ENCODE results near the gene PDIA2.
"Not testable (repeated sequence)": the region's sequence is repeated elsewhere in the genome, so short reads cannot be mapped to it uniquely, and the experiment has no call there.

The PDIA2 gene, protein sequence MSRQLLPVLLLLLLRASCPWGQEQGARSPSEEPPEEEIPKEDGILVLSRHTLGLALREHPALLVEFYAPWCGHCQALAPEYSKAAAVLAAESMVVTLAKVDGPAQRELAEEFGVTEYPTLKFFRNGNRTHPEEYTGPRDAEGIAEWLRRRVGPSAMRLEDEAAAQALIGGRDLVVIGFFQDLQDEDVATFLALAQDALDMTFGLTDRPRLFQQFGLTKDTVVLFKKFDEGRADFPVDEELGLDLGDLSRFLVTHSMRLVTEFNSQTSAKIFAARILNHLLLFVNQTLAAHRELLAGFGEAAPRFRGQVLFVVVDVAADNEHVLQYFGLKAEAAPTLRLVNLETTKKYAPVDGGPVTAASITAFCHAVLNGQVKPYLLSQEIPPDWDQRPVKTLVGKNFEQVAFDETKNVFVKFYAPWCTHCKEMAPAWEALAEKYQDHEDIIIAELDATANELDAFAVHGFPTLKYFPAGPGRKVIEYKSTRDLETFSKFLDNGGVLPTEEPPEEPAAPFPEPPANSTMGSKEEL

DNA sequence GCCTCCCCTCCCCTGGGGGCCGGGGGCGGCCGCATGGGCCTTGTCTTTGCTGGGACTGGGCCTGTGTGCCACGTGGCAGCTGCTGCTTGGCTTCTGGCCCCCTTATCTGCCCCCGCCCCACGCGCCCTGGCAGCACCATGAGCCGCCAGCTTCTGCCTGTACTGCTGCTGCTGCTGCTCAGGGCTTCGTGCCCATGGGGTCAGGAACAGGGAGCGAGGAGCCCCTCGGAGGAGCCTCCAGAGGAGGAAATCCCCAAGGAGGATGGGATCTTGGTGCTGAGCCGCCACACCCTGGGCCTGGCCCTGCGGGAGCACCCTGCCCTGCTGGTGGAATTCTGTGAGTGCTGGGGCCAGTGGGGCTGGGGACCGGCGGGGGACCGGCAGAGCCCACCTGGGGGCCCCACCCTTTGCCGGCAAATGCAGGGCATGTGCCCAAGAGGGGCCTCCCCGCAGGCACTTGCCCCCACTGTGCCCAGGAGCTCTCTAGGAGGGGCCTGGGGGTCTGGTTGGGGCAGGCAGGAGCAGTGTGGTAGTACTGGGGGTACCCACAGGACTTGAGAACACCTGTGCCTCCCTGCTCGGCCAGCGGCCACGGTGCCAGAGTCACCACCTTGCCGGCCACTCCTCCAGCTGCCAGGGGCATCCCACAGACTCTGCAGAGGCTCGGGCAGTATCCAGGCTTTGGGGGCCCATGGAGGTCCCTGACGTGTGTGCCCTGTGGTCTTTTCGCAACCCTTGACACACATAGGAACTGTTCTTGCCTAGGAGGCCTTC lies at the start of gene PDIA2:
Gene PDIA2 (plus strand): TSS at position 132 of the 773 bp plus-strand sequence. CDS start 6 bp downstream, at position 138.
- in situ Hi-C loops (cut with HindIII; ENCODE audit: low sequenced_read_pairs): no loop called here

DNA sequence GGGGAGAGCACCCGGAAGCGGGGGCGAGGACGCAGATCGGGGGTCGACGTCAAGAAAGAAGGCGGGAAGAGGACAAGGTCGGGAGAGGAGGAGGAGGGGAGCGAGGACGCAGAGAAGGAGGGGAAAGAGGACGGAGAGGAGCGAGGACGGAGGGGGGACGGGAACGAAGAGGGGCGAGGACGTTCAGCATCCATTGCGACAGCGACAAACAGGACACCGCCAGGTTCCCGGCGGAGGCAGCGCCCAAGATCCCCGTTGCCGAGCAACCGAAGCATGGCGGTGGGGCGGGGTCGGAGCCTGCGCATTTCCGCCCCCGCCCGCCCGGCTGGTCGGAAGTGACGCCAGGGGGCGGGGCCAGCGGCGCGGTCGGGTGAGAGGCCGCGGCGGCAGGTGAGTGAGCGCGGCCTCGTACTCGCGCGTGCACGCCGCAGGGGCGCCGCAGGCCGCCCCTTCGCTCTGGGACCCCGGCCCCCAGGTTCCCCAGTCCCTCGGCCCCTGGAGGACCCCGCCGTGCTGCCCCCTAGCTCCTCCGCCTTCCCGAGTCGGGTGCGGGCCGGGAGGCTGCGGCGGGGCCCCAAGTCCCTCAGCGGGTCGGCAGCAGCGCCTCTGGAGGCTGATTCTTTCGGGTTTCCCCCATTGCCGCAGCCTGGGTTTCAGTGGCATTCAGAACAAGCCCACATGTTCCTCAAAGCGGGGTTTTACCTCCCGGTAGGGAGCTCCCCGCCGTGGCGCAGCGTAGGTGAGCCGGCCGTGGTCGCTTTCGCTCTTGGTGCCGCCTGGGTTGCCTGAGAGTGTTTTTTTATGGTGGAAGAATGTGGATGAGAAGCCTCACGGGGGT lies 48.3 kb upstream of the PDIA2 start, which contains the start of gene FAM234A:
Gene FAM234A (plus strand): TSS at position 354 of the 838 bp plus-strand sequence. CDS start 19,593 bp downstream, outside the sequence.
- in situ Hi-C loops (cut with HindIII; ENCODE audit: low sequenced_read_pairs): no loop called here

DNA sequence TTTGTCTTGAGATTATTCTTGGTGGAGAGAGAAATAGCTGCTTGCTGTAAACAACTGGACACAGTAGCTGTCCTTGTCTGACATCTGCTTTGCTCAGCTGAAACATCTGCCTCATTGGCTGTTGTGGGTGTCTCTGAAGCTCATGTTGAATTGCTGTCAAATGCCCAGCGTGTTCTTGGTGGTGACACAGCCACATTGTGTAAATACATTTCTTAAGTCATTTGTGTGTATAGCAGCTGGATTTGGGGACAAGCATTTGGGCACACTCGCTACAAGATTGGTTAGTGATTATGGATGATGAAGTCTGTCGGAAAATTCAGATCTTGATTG lies 43.1 kb upstream of the PDIA2 start:
- in situ Hi-C loops (cut with HindIII; ENCODE audit: low sequenced_read_pairs): no loop called here

DNA sequence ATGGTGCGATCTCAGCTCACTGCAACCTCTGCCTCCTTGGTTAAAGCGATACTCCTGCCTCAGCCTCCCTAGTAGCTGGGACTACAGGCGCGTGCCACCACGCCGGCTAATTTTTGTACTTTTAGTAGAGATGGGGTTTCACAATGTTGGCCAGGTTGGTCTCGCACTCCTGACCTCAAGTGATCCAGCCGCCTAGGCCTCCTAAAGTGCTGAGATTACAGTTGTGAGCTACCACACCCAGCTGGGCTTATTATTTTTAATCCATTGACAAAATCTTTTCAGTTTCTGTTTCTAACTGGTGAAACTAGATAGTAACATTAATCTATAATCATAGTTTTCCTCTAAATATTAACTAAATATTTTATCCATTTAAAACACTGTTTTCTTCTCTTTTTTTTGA lies 42.4 kb upstream of the PDIA2 start:
- in situ Hi-C loops (cut with HindIII; ENCODE audit: low sequenced_read_pairs): no loop called here

DNA sequence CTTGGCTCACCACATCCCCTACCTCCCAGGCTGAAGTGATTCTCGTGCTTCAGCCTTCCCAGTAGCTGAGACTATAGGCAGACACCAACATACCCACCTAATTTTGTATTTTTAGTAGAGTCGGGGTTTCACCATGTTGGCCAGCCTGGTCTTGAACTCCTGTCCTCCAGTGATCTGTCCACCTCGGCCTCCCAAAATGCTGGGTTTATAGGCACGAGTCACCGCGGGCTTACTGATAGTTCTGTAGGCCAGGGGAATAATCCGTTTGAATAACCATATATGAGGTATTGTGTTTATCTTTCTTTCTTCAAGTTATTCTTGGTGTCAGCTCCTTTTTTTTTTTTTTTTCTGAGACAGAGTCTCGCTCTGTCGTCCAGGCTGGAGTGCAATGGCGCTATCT lies 40.7 kb upstream of the PDIA2 start:
- in situ Hi-C loops (cut with HindIII; ENCODE audit: low sequenced_read_pairs): no loop called here

DNA sequence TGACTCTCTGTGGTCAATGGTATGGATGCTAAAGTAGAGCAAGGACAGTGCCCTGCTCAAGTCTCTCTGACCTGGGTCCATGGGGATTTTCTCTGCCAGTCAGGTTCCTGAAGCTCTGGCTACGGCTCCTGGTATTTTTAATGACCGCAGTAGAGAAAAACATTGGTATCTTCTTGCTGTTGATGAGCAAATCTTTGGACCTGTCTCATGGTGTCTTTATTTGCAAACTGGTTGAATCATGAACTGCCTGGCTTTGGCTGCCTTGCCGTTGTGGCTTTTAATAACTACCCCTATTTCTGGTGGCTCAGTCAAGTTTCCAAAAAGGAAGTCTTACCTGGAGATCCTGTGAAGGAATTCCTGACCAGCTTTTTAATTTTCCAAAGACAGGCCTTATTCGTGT lies 39.6 kb upstream of the PDIA2 start:
- in situ Hi-C loops (cut with HindIII; ENCODE audit: low sequenced_read_pairs): no loop called here

DNA sequence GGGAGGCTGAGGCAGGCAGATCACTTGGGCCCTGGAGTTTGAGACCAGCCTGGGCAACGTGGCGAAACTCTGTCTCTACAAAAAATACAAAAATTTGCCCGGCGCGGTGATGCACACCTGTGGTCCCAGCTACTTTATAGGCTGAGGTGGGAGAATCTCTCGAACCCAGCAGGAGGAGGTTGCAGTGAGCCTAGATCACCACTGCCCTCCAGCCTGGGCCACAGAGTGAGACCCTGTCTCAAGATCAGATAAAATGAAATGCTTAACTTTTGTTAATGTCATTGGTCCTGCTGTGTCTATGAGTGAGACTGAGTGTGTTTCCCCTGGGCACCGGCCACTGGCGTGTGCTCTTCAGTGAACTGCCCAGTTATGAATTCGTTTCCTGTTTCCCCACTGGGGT lies 37.9 kb upstream of the PDIA2 start:
- in situ Hi-C loops (cut with HindIII; ENCODE audit: low sequenced_read_pairs): no loop called here

DNA sequence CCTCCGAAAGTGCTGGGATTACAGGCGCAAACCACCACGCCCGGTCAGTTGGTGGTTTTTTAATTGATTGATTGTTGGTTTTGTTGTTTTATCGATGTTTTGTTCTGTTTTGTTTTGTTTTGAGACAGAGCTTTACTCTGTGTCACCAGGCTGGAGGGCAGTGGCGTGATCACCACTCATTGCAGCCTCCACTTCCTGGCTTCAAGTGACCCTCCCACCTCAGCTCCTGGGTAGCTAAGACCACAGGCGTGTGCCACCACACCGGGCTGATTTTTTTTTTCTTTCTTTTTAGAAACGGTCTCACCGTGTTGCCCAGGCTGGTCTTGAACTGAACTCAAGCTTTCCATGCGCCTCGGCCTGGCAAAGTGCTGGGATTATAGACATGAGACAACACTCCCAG lies 35.9 kb upstream of the PDIA2 start:
- in situ Hi-C loops (cut with HindIII; ENCODE audit: low sequenced_read_pairs): no loop called here

DNA sequence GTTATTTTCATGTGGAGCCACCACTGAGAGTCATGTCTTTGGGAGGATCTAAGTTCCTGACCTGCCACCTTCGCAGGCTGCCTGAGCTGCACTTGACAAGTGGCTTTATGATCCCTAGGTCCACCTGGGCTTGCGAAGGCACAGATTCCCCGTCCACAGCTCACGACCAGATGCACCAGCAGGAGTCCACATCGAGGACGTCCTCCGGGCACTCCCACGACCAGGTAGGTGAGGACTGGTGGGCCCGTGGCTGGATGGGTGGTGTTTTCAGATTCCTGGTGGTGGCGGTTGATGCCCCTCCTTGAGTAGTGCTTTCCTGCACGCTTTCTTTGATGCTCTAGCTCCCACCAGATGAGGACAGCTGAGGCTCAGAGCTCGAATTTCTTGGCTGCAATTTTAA lies 33.5 kb upstream of the PDIA2 start:
- in situ Hi-C loops (cut with HindIII; ENCODE audit: low sequenced_read_pairs): no loop called here

DNA sequence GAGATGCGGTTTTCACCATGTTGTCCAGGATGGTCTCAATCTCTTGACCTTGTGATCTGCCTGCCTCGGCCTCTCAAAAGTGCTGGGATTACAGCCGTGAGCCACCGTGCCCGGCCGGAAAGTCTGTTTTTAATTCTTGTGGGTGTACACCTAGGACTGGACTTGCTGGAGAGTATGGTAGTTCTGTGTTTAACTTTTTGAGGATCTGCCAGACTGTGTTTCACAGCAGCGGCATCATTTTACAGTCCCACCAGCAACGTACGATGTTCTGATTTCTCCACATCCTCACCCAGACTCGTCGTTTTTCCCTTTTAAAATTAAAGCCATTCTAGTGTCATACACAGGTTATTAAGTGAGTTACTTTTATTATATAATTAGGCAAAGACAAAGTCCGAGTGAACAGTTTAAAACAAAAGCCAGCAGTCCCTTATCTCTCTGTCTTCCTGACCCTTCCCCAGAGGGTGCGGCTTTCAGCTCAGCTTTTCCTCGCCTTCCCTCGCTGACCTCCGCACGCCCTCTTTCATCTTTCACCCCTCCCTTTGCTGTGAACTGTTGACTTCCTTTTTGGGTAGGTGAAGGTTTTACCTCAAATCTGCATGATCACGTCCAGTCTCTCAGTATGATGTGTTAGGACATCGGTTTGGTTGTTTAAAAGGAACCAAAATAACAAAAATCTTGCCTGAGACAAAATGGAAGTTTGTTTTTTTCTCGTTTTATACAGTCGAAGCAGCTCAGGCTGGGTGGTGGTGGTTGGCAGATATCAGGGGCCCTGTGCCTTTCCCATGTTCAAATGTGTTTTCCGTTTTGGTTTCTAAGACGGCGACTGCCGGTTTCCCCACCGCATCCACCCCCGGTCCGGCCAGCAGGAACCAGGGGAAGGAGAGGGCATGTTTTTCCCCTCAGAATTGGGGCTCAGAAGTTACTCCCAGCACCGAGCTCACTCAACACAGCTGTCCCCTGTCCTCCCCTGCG lies 30.3 kb upstream of the PDIA2 start:
- in situ Hi-C loops (cut with HindIII; ENCODE audit: low sequenced_read_pairs): no loop called here

DNA sequence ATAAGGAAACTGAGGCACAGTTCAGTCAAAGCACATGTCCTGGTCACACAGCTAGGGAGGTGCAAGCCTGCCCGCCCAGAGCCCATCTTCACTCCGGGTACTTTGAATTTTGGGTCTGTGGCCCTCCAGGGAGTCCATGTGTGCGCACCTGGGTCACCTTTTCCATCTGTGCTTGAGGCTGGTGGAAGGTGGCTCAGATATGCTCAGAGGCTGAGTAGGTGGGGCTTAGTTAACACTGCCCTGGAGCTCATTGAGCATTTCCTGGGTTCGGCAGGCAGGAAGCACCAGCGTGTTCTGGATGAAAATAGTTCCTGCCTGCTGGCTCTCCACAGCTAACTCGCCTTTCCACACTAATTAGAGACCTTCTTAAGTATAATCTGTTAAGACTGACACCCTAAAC lies 29.1 kb upstream of the PDIA2 start:
- in situ Hi-C loops (cut with HindIII; ENCODE audit: low sequenced_read_pairs): no loop called here

DNA sequence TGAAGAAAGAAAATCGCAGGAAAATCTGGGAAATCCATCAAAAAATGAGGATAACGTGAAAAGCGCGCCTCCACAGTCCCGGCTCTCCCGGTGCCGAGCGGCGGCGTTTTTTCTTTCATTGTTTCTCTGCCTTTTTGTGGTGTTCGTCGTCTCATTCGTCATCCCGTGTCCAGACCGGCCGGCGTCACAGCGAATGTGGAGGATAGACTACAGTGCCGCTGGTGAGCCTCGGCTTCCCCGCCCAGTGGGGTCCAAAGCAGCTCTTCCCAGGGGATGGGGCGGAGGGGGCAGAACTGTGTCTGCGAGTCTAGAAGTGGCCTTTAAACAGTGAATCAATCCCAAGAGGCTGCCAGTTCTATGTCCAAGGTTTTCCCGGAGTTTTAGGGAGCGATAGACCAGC lies 28.5 kb upstream of the PDIA2 start:
- in situ Hi-C loops (cut with HindIII; ENCODE audit: low sequenced_read_pairs): no loop called here

DNA sequence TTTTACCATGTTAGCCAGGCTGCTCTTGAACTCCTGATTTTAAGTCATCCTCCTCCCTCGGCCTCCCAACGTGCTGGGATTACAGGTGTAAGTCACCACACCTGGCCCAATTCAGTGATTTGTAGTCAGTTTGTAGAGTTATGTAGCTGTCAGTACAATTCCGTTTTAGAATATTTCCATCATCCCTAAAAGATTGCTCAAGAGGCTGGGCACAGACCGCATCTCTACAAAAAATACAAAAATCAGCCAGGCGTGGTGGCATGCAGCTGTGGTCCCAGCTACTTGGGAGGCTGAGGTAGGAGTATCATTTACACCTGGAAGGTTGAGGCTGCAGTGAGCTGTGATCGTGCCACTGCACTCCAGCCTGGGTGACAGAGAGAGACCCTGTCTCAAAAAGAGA lies 27.8 kb upstream of the PDIA2 start:
- in situ Hi-C loops (cut with HindIII; ENCODE audit: low sequenced_read_pairs): no loop called here

DNA sequence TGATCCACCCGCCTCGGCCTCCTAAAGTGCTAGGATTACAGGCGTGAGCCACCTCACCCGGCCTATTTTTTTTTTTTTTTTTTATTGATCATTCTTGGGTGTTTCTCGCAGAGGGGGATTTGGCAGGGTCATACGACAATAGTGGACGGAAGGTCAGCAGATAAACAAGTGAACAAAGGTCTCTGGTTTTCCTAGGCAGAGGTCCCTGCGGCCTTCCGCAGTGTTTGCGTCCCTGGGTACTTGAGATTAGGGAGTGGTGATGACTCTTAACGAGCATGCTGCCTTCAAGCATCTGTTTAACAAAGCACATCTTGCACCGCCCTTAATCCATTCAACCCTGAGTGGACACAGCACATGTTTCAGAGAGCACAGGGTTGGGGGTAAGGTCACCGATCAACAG lies 24.9 kb upstream of the PDIA2 start:
- in situ Hi-C loops (cut with HindIII; ENCODE audit: low sequenced_read_pairs): not testable (repeated sequence)

DNA sequence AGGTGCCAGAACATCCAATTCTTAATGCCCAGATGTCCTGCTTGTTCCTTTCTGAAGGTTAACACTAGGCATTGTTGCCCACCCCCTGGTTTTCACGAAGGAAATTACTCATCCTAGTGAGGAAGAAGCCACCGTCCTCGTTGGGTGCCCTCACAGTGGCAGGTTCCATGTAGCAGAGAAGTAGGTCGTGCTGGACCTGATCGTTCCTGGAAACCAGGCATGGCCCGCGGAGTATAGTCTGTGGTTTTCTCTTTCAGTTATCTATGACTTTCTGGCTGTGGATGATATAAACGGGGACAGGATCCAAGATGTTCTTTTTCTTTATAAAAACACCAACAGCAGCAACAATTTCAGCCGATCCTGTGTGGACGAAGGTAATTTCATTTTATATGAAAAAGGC lies 23.7 kb upstream of the PDIA2 start:
- in situ Hi-C loops (cut with HindIII; ENCODE audit: low sequenced_read_pairs): no loop called here

DNA sequence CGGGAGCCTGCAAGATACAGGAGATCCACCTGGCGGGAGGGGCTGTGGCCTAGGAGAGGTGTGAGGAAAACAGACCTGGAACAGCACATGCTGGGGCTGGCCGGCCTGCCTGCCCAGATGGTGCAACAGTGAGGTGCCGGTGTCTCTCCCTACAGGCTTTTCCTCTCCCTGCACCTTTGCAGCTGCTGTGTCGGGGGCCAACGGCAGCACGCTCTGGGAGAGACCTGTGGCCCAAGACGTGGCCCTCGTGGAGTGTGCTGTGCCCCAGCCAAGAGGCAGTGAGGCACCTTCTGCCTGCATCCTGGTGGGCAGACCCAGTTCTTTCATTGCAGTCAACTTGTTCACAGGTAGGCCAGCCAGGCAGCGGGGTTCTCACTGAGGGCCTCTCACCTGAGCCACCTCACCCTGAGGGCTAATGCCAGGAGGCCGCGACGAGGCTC lies 23.1 kb upstream of the PDIA2 start:
- in situ Hi-C loops (cut with HindIII; ENCODE audit: low sequenced_read_pairs): no loop called here

DNA sequence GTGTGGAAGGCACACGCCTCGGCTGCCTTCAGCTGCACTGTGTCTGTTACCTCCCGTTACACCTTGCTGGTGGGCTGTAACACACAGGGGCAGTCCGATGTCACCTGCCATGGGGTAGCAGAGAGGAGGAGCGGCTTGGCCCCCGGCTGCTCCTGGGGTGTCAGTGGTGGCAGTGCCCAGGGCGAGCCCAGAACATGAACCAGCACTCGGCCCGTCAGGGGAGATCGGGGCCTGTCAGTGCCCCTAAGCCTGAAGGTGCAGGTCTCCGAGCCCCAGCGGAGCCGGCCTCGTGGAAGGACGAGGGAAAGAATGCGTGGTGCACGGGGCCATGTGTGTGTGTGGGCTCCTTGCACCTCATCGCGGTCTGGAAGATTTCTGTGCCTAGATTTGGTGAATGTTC lies 22.6 kb upstream of the PDIA2 start:
- in situ Hi-C loops (cut with HindIII; ENCODE audit: low sequenced_read_pairs): no loop called here

DNA sequence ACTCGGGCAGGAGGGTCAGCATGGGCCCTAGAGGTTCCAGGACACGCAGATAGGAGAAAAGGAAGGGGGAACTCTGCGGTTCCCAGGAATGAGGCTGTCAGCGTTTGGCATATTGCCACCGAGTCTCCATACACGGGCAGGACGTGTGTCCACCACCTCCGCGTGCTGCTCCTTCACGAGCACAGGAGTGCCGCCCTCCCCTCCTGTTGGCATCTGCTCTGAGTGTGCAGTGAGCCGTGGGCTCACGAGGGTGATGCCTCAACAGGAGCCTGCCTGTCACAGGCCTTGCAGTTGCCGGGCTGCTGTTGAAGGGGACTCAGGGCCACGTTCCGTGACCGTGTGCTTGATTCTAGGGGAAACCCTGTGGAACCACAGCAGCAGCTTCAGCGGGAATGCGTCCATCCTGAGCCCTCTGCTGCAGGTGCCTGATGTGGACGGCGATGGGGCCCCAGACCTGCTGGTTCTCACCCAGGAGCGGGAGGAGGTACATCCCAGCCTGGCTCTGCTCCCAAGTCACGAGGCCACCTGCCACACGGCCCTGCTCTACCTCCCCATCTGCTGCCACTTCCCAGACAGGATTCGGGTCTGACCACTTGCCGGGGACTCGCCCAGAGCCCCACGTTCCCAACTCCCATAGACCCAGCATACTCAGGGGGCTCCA lies 21.8 kb upstream of the PDIA2 start:
- in situ Hi-C loops (cut with HindIII; ENCODE audit: low sequenced_read_pairs): no loop called here

DNA sequence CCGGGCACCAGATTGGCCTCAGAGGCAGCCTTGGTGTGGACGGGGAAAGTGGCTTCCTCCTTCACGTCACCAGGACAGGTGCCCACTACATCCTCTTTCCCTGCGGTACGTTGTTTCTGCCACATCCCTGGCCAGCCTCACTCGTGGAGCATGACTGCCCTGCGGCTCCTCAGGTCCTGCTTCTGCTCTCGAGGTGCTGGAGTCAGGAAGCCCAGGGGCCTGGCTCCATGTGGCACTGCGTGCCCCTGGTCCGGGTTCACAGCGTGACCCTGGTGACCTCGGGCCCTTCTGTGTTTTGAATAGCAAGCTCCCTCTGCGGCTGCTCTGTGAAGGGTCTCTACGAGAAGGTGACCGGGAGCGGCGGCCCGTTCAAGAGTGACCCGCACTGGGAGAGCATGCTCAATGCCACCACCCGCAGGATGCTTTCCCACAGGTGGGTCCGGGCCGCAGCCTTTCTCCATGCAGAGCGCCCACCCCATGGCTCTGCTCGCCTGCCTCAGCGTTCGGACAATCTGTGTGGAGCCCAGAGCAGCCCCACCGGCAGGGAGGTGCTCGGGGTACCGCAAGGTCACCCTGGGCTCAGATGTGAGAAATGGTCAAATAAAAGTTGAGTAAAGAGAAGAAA lies 20.7 kb upstream of the PDIA2 start:
- in situ Hi-C loops (cut with HindIII; ENCODE audit: low sequenced_read_pairs): no loop called here

Data from DLD1 (cell line).